ENCODE data around the gene HNRNPC.
"Not testable (repeated sequence)": the region's sequence is repeated elsewhere in the genome, so short reads cannot be mapped to it uniquely, and the experiment has no call there.

Gene HNRNPC

DNA sequence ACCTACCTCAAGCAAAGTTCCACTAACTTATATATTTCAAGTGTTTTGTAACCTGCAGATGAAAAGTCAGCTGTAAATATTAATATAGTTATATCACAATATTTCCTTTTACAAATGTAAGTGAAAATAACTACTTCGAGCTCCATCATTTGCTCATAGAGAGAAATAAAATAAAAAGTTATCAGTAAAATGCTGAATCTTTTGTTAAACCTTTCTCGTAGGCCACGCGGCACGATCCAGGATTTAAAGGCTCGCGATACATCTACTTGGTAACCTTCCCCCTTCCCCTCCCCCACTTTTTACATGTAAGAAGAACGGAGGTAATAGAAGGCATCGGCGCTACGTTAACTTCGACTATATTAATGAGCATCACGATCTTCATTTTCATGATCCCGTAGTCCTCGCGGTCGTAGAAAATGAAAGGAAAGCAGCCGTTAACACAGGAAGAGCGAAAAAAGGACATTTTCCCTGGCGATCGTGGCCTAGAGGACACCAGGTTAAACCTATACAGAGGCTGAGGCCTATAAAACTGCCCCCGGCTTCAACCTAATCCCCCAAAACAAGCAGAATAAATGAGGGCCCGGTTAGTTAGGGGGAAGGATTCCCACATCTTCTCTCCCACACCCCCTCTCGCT lies 508 bp downstream of the HNRNPC start:
- peak in 1 of 4 experiments; percentile 10 for DNase-seq

DNA sequence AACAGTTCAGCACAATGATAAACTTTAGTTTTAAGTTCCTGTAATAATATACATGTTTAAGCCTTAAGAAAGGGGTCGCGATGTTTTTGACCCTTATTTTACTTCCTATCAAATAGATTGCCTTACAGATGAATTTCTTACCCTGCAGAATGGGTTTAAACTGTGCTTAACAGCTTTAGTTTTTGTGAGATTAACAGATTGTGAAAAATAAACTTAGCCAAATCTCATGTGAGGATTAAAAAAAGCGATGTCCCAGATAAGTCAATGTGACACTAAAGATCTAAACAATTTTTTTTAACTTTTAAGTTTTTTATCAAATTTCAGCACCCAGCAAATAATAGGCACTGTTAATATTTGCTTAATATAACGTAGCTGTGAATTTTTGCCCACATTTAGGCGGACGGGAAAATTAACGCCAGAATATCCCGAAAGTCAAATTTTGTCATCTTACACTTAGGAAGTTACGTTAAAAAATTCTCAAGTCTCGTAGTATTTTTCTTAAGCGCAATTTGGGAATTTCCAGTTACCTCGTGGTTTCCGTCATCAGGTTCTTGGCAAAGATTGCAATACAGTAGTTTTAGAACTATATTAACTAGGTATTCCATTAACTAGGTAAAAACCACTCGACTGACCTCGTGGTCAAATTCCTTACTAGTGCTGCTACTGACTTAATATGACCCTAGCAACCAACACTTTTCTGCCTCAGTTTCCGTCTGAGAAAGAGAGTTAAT lies 1.2 kb downstream of the HNRNPC start:
- DNase-seq, result no peak

DNA sequence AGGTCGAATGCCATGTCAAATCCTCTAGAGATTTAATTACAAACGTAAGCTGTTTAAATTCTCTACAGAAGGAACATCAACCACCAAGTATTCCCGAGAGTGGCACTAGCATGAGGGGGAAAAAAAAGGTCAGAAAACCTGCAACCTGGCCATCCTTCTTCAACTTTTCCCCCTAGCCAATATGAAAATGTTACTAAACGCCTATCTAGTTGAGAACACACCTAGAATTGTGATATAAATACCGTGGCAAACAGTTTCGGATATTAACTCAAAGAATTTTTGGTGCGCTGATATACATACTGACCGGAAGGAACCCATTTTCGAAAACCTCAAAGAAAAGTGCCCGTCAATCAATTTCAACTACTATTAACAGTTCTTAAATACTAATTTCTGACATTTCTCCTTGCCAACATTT lies 1.8 kb downstream of the HNRNPC start:
- DNase-seq, result no peak

DNA sequence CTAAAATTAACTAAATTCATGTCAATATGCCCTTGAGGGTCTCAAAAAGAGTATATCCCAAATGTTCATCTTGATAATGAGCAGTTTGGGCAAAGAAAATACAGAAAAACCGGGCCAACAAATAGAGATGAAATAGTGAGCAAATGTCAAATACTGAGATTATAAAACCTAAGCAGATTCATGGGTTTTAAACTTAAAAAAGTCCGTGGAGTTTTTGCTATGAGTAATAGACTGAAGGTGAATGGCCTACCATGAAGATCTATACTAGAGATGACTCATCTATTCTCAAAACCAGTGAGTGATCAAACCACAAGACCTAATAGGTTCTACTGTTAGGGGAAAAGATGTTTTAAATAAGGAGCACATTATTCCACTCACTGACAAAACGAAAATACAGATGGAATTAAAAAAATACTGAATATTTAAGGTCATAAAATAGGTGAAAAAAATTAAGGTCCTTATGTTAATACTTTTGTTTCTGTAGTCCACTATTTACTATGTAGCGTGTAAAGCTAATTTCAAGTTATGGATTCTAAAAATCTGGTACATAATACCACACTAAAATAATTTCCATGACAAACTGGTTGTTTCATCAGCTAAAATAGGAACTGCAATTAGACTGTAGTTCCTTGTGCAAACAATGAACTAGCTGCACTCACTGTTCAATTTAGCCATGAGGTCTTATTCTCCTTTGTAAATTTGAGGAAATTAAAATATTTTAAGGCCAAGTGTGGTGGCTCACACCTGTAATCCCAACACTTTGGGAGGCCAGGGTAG lies 5.0 kb downstream of the HNRNPC start:
- DNase-seq, result no peak

DNA sequence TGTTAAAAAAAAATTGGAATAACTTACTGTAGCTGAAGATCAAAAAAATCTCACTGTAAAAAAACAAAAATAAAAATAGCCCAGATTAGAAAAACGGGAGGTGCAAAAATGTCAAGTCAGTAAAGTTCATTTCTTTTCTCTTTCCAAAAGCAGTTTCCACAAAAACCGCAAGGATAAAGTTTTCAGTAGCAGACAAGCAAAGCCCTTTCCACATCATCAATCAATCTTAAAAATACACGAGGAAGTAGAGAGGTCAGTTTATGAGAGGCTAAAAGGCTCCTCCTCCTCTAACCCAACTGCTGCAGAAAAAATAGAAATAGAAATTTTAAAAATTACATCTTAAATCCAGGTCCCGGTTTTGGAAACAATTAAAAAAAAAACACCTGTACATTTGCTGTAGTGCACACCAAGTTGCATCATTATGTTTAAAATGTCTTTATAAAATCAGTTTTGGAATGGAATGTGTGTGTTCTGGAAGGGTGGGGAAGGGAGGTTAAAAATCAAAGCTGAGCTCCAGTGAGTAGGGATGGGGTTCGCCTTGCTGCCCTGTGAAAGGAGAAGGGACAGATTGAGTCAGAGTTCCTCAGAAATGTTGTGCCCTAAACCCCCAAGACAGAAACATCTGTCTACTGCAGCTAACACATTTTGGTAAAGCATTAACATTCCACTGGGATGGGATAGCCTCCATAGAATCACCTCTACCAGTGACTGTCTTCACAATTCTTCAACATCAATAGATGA lies 5.8 kb downstream of the HNRNPC start:
- DNase-seq, result no peak

DNA sequence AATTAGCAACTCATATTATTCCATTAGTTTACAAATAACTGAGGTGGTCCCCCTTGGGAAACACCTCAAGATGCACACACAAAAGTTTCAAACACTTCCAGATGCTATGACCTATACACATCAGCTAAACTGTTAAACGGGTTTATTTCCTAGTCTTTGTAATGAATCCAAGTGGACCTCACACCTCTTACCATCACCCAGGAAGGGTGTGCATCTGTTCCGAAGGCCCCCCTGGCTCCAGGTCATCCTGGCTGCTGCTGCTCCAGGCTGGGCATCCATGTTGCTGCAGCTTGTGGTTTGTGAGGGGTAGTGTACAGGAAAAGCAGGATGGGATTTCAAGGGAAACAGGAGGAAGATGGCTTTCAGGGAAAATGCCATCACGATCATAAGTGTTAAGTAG lies 6.8 kb downstream of the HNRNPC start:
- DNase-seq, result no peak

DNA sequence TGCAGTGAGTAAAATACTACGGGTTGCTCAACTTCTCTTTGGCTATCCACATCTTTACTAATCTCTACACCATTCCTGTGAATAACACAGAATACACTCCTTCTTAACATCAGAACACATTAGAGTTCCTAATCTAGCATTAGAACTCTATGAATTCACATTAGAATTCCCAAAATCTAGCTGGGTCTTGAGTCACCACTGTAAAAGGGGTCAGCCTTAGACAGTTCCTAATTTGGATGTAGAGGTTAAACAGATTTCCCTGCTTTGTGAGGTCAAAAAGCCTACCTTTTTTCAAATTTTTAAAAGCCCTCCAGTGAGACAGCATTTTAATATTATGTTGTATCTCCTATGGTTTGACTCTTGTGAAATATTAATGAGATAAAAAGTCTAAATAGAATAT lies 7.4 kb downstream of the HNRNPC start:
- DNase-seq, result no peak

DNA sequence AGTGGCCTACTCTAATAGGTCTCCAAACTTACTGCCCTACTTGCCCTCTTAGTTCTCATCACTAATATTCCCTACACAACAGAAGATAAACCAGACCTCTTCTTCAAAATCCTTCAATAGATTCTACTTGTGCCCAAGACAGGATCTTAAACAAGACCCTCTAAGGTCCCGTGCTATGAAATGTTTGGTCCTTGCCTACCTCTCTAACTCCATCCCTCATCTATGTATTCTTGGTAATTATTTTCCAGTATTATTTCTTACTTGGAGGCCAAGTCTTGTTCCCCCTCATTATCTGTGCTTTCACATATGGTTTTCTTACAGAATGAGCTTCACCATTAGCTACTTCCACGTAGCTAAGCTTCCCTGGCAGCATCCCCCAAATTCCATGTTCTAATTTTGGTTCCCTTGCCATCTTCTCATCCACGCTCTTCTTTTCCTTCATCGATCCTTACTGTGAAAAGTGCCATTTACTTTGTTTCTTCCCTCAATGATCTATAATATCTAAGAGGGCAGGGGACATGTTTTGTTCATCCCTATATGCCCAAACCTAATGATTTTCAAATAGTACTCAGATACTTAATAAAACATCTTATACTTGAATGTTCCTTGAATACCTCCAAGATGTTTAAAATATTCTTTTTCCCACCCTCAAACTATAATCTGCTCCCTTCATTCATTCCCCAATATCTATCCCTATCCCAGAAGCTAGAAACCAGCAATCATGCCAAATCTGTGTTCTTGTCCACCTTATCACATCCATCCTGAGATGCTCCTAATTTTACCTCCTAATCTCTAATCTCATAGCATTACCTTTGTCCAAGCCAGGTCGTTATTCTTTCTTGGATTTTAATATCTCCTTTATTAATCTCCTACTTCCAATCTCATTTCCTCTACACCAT lies 10.1 kb downstream of the HNRNPC start:
- no peak for DNase-seq

DNA sequence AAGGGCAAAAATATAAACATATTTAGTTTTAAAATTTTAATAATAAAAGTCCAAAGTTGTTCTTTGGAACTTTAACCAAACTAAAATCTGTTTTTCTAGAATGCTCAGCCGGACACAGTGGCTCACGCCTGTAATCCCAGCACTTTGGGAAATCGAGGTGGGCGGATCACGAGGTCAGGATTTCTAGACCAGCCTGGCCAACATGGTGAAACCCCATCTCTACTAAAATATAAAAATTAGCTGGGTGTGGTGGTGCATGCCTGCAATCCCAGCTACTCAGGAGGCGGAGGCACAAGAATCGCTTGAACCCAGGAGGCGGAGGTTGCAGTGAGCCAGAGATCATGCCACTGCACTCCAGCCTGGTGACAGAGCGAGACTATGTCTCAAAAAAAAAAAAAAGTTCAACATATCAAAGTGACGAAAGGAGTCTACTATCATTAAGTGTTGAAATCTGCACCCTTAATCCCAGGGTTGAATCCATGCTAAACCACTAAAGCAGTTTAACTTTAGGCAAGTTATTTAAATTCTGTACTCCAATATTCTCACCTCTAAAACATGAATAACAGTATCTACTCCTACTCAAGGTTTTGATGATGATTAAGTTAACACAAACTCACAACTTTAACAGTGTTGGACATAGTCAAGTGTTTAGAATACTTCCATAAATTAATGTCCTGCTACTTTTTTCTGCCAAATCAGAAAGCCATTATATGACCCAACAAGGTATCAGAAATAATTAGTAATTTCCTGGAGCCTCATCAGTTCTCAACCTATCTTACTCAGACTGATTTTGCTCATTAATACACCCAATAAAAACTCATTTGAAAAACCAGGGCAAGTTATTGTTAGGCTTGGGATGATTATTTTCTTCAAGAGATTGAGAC lies 11.0 kb downstream of the HNRNPC start:
- no peak for DNase-seq

DNA sequence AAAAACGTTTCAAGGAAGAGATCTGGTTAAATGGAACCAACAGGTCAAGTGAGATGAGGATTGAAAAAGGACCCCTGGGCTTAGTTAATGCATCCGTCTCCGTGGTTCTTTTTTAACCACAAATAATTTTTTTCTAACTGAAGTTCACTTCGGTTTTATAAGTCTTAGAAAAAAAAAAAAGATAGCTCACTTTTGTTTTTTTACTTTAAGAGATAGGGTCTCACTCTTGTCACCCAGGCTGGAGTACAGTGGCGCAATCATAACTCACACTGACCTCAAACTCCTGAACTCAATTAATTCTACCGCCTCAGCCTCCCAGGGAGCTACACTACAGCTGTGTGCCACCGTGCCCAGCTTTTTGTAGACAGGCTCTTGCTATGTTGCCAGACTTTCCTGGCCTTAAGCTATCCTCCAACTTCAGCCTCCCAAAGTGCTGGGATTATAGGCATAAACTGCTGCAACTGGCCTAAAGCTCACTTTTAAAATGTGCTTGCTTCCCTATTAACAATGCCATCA lies 11.8 kb downstream of the HNRNPC start:
- DNase-seq, result no peak

DNA sequence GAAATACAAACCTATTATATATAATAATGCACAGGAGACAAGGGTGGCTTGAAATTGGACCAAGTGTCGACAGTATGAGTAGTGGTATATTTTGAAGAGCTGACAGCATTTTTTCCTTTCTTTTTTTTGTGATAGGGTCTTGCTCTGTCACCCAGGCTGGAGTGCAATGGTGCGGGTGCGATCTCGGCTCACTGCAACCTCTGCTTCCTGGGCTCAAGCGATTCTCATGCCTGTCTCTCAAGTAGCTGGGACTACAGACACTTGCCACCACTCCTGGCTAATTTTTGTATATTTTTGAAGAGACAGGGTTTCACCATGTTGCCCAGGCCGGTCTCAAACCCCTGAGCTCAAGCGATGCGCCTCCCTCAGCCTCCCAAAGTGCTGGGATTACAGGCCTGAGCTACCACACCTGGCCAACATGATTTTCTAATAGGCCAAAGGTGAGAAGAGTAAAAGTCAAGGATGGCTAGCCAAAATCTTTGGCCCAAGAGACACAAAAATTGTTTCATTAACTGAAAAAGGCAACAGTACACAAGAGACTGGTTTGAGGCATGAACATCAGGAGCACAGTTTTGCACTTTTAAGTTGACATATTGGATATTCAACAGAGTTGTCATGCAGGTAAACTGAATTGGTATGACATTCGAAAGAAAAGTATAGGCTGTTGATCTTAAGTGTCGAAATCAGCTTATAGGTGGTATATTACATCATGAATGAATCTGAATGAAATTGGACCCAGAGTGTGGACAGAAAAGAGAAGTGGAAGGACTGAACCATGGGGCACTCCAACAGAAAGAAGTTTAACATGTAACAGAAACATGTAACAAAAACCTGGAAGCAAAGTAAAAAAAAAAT lies 12.5 kb downstream of the HNRNPC start:
- no peak for DNase-seq

DNA sequence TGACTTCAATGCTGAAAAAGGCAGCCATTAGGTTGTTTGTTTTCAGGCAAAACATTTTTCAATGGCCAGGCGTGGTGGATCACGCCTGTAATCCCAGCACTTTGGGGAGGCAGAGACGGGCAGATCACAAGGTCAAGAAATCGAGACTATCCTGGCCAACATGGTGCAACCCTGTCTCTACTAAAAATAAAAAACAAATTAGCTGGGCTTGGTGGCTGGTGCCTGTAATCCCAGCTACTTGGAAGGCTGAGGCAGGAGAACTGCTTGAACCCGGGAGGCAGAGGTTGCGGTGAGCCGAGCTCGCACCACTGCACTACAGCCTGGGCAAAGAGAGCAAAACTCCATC lies 13.2 kb downstream of the HNRNPC start:
- DNase-seq, result not testable (repeated sequence)

DNA sequence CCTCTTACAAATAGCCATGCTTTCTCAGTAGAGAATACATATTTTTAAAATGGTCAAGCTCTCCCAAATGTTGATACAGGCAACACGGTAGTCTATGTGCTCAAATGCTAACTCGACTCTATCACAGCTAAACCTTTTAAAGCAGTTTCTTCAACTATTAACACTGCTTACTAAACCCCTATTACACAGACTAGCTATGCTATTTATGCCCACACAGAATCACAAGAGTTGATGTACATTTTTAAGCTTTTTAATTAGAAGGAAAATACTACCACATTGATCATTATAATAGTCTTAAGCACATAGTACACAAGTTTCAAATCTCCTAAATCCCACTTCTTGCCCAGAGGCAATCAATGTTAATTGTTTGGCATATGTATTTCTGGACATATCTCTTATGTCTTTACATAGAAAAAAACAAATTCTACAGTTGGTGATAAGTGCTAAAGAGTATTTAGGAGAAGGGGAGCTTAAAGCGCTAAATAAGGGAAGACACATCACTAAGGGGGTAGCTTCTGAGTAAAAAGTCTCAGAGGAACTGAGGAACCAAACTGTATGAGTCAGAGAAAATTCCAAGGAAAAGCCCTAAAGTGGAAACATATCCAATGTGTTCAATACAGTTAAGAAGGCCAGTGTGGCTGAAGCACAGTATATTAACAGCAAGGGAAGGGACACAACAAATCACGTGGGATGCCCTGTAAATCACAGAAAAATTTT lies 13.7 kb downstream of the HNRNPC start:
- no peak for DNase-seq

DNA sequence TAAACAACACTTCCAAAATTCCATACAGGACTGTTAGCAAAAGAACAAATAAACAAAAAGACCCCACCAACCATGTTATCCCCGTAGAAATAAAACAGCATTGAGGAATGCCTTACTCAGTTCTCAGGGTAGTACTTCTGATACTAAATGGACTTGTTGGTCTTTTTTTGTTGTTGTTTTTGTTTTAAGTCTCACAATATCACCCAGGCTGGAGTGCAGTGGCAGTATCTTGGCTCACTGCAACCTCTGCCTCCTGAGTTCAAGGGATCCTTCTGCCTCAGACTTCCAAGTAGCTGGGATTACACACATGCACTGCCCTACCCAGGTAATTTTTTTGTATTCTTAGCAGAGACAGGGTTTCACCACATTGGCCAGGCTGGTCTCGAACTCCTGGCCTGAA lies 17.1 kb downstream of the HNRNPC start:
- DNase-seq, result no peak

DNA sequence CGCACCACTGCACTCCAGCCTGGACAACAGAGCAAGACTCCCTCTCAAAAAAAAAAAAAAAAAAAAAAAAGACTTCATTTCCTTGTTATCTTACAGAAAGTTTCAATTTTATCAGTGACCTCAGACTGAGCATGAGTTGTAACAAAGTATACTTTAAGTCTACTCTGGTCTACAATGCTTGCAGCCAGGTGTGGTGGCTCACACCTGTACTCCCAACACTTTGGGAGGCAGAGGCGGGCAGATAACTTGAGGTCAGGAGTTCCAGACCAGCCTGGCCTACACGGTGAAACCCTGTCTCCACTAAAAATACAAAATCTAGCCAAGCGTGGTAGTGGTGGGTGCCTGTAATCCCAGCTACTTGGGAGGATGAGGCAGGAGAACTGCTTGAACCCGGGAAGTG lies 18.0 kb downstream of the HNRNPC start:
- no peak for DNase-seq

DNA sequence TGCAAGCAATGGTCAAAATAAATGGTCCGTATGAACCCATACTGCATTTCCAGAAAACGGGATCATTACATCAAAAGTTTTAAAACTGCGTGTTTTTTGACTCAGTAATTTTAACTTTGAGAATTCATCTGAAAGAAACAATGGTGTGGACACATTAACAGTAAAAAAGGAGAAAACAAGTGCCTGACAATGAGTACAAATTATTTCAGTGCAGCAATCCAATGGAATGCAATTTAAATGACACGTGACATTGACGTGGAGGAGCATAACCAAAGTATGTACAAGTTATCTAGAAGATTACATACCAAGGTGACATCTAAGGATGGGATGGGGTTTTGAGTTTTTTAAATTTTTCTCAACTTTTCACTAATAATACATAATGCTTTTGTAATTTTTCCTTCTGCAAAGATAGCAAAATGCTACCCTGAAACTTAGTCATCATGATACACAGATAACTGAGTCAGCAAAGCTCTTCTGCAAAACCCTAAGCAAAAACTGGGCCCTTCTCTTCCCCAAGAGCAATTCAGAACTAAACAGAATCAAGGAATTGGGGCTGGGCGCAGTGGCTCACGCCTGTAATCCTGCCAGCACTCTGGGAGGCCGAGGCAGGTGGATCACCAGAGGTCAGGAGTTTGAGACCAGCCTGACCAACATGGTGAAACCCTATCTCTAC lies 20.4 kb downstream of the HNRNPC start:
- no peak for DNase-seq

DNA sequence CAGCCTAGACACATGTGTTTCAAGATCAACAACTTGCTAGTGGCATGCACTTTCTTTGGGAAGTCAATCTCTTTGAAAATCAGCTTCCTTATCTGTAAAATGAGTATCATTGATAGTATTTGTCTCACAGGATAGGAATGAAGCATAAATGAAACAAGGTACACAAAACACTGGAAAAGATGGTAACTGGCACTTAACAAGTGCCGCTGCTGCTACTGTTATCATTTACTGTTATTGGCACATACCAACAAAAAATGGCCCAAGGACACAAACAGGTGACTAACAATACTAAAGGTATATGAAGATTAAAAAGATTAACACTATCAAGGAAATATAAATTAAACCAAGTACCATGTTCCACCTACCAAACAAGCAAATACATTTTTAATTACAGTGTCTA lies 20.9 kb downstream of the HNRNPC start:
- DNase-seq, result no peak

DNA sequence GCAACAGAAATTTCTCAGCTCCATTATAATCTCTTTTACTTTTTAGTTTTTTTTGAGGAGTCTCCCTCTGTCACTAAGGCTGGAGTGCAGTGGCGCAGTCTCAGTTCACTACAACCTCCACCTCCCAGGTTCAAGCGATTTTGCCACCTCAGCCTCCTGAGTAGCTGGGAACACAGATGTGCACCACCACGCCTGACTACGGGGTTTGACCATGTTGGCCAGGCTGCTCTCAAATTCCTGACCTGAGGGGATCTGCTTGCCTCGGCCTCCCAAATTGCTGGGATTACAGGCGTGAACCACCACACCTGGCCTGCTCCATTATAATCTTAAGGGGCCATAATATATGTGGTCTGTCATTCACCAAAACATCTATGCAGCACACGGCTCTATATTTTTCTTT lies 23.4 kb downstream of the HNRNPC start:
- DNase-seq, result no peak

DNA sequence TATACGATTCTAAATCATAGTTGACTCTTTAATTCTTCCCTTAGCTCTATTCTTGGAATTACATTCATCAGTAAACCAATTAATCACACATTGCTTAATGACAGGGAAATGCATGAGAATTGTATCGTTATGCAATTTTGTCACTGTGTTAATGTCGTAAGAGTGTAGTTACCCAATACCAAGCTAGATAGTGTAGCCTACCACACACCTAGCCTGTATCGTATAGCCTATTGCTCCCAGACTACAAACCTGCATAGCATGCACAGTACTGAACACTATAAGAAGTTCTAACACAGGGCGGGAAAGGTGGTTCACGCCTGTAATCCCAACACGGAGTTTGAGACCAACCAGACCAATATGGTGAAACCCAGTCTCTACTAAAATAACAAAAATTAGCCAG lies 24.7 kb downstream of the HNRNPC start:
- no peak for DNase-seq
